H1 (cell line): ENCODE results near the gene SEMA4F.

Experiments
- CBX8 ChIP-seq: fragments of 300-800, 300-1000 bp; sonication (generic); IDR thresholded peaks from 2 replicates; pipeline ENCODE4 v1.7.1; 2016; ENCODE audit warnings: low read depth, low read length, borderline replicate concordance
- EP300 ChIP-seq, 2 experiments: IDR thresholded peaks; 1 replicate in 1 of 2; 2 replicates in 1 of 2; pipeline ENCODE4 v1.6.1; 2011 to 2012; ENCODE audit warnings: low read depth in 2 of 2, low read length in 2 of 2, mild to moderate bottlenecking in 2 of 2, borderline replicate concordance in 1 of 2, inconsistent platforms in 1 of 2, moderate library complexity in 1 of 2
- GTF2F1 ChIP-seq: IDR thresholded peaks from 2 replicates; pipeline ENCODE4 v1.6.1; 2012; ENCODE audit warnings: low read depth, low read length, improper control_type of control experiment, borderline replicate concordance
- POLR2AphosphoS5 ChIP-seq: IDR thresholded peaks from 2 replicates; pipeline ENCODE4 v1.6.1; 2011; ENCODE audit warnings: low read depth, low read length
- RNF2 ChIP-seq: fragments of 200-900, 300-1000 bp; sonication (generic); IDR thresholded peaks from 2 replicates; pipeline ENCODE4 v1.7.1; 2016; ENCODE audit warnings: borderline replicate concordance, low read depth, mild to moderate bottlenecking, antibody characterized with exemption, low read length; ENCODE audit not compliant: poor library complexity, severe bottlenecking; ENCODE audit errors: missing control alignments
- TF ChIP-seq, protein P1 (sequence below), 3 experiments: IDR thresholded peaks; 1 replicate in 2 of 3; 2 replicates in 1 of 3; pipeline versions ENCODE4 v1.5.1 to v1.6.1; 2011; ENCODE audit warnings: low read length in 3 of 3, mild to moderate bottlenecking in 3 of 3, inconsistent platforms in 2 of 3, low read depth in 1 of 3, moderate library complexity in 1 of 3; ENCODE audit not compliant: insufficient read depth in 1 of 3; ENCODE audit errors: control extremely low read depth in 1 of 3

DNA sequence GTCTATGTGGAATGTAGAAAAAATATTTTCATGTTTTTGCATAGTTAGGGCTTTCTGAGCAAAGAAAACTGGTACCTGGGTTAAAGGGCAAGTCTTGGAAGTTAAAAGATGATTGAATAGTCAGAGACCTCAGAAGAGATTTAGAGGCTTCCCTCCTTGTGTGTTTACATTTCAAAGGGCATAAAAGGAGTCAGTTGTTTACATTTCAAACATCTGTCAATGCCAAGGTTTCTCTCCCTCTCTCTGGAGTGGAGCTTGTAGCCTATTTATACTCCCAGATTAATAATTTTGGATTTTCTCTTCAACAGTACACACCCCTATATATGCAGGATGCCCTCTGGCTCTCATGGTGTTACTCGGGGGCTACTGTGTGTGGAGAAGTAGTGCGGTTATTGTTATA, 14.5 kb upstream of the SEMA4F start:
- TF ChIP-seq, protein P1, sequence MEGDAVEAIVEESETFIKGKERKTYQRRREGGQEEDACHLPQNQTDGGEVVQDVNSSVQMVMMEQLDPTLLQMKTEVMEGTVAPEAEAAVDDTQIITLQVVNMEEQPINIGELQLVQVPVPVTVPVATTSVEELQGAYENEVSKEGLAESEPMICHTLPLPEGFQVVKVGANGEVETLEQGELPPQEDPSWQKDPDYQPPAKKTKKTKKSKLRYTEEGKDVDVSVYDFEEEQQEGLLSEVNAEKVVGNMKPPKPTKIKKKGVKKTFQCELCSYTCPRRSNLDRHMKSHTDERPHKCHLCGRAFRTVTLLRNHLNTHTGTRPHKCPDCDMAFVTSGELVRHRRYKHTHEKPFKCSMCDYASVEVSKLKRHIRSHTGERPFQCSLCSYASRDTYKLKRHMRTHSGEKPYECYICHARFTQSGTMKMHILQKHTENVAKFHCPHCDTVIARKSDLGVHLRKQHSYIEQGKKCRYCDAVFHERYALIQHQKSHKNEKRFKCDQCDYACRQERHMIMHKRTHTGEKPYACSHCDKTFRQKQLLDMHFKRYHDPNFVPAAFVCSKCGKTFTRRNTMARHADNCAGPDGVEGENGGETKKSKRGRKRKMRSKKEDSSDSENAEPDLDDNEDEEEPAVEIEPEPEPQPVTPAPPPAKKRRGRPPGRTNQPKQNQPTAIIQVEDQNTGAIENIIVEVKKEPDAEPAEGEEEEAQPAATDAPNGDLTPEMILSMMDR (IDR thresholded peaks at IDR 0.05; ENCODE audit: control extremely low read depth in 1 of 3, insufficient read depth in 1 of 3, low read depth in 1 of 3, low read length in 3 of 3): no peak
- TF ChIP-seq POLR2AphosphoS5: no peak
- TF ChIP-seq EP300 (IDR thresholded peaks at IDR 0.05; ENCODE audit: borderline replicate concordance in 1 of 2, low read depth in 2 of 2, low read length in 2 of 2): no peak
- no peak for TF ChIP-seq GTF2F1
- no peak for TF ChIP-seq RNF2
- no peak for TF ChIP-seq CBX8
